ENCODE results near the gene PSMB2.
"Not testable (repeated sequence)": the region's sequence is repeated elsewhere in the genome, so short reads cannot be mapped to it uniquely, and the experiment has no call there.

The PSMB2 gene

GRCh38 chr1:35586808-35587207 lies 54.5 kb downstream of the PSMB2 start:
- Histone ChIP-seq H3K27ac (replicated peaks) (no peak overlapping the region), H3K4me3 (replicated peaks; ENCODE audit: insufficient read depth, low read length) (no peak overlapping the region), H3K27me3 (ENCODE audit: insufficient read depth, poor library complexity, severe bottlenecking) (no peaks in the 10 kb centered on the region)
- no peak for DNase-seq (ENCODE audit: low read depth in 1 of 2, low spot score in 1 of 2)
- TF ChIP-seq SPI1 (IDR thresholded peaks at IDR 0.05; ENCODE audit: borderline replicate concordance, low read depth) (no peak), POLR2AphosphoS5 (IDR thresholded peaks at IDR 0.05; ENCODE audit: low read depth) (no peak), CTCF (IDR thresholded peaks at IDR 0.05; ENCODE audit: insufficient read depth, low read length) (no peak), REST (IDR thresholded peaks at IDR 0.05; ENCODE audit: insufficient replicate concordance, low read depth) (no peak), GABPA (IDR thresholded peaks at IDR 0.05; ENCODE audit: low read depth) (no peak)

- H3K4me3 ChIP-seq (replicated peaks; ENCODE audit: insufficient read depth, low read length); DNase-seq (ENCODE audit: low read depth in 1 of 2, low spot score in 1 of 2); H3K27me3 ChIP-seq (ENCODE audit: insufficient read depth, poor library complexity, severe bottlenecking); H3K27ac ChIP-seq (replicated peaks): not testable (repeated sequence)
Measured at GRCh38 chr1:35585805-35586204, 55.5 kb downstream of the PSMB2 start.

GRCh38 chr1:35585281-35585680 lies 56.0 kb downstream of the PSMB2 start:
- TF ChIP-seq REST (IDR thresholded peaks at IDR 0.05; ENCODE audit: insufficient replicate concordance, low read depth) (no peak), POLR2AphosphoS5 (IDR thresholded peaks at IDR 0.05; ENCODE audit: low read depth) (no peak), SPI1 (IDR thresholded peaks at IDR 0.05; ENCODE audit: borderline replicate concordance, low read depth) (no peak), CTCF (IDR thresholded peaks at IDR 0.05; ENCODE audit: insufficient read depth, low read length) (no peak), GABPA (IDR thresholded peaks at IDR 0.05; ENCODE audit: low read depth) (no peak)
- Histone ChIP-seq H3K27ac (replicated peaks) (no peak overlapping the region), H3K27me3 (ENCODE audit: insufficient read depth, poor library complexity, severe bottlenecking) (no peaks in the 10 kb centered on the region), H3K4me3 (replicated peaks; ENCODE audit: insufficient read depth, low read length) (no peak overlapping the region)
- no peak for DNase-seq (ENCODE audit: low read depth in 1 of 2, low spot score in 1 of 2)

GRCh38 chr1:35581621-35582020 lies 59.7 kb downstream of the PSMB2 start:
- DNase-seq (ENCODE audit: low read depth in 1 of 2, low spot score in 1 of 2); H3K27me3 ChIP-seq (ENCODE audit: insufficient read depth, poor library complexity, severe bottlenecking): not testable (repeated sequence)

GRCh38 chr1:35580949-35581388 lies 60.4 kb downstream of the PSMB2 start:
- DNase-seq (ENCODE audit: low read depth in 1 of 2, low spot score in 1 of 2), result no peak
- Histone ChIP-seq H3K4me3 (replicated peaks; ENCODE audit: insufficient read depth, low read length) (no peak overlapping the region), H3K27me3 (ENCODE audit: insufficient read depth, poor library complexity, severe bottlenecking) (no peaks in the 10 kb centered on the region), H3K27ac (replicated peaks) (no peak overlapping the region)
- TF ChIP-seq CTCF (IDR thresholded peaks at IDR 0.05; ENCODE audit: insufficient read depth, low read length) (no peak), GABPA (IDR thresholded peaks at IDR 0.05; ENCODE audit: low read depth) (no peak), SPI1 (IDR thresholded peaks at IDR 0.05; ENCODE audit: borderline replicate concordance, low read depth) (no peak), POLR2AphosphoS5 (IDR thresholded peaks at IDR 0.05; ENCODE audit: low read depth) (no peak), REST (IDR thresholded peaks at IDR 0.05; ENCODE audit: insufficient replicate concordance, low read depth) (no peak)

More at GRCh38 chr1:35581621-35582020, 59.7 kb downstream of the PSMB2 start:
- H3K4me3 ChIP-seq (replicated peaks; ENCODE audit: insufficient read depth, low read length); H3K27ac ChIP-seq (replicated peaks): not testable (repeated sequence)

All from HL-60 (cell line).